ENCODE data around the gene SLC12A3.

DNA sequence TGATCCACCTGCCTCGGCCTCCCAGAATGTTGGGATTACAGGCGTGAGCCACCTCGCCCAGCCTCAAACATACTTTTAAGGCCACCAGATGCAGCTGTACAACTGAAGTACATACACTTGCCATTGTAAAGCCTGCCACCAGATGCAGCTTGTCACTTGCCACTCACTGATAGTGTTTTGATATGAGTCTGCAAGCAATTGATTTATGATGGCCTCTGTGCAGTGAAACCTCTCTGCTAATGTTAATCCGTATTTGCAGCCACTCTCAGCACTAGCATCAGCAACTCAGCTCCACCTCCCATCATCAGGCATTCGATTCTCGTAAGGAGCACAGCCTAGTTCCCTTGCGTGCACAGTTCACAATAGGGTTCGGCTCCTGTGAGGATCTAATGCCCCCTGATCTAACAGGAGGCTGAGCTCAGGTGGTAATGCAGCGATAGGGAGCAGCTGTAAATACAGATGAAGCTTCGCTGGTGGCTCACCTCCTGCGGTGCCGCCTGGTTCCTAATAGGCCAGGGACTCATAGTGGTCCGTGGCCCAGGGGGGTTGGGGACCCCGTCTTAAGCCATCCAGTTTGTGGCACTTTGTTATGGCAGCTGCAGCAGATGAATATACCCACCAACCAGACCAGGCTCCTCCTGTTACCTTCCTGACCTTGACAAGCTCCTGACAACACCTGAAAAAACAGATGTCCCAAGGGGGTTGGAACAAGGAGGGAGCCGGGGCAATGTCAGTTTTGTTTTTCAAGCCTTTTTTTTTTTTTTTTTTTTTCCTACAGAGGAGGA lies 65.7 kb downstream of the SLC12A3 start:
- no peak for TF ChIP-seq CTCF (IDR thresholded peaks at IDR 0.05; ENCODE audit: low read depth, low read length)
- TF ChIP-seq, protein P1, sequence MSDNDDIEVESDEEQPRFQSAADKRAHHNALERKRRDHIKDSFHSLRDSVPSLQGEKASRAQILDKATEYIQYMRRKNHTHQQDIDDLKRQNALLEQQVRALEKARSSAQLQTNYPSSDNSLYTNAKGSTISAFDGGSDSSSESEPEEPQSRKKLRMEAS (IDR thresholded peaks at IDR 0.05; ENCODE audit: low read depth, low read length): no peak

Data from NB4 (cell line).